ENCODE measurements around the gene MTUS2.

- TF ChIP-seq CTCF (IDR thresholded peaks at IDR 0.05 in 4 of 5, conservative IDR thresholded peaks at IDR 0.05 in 1 of 5) (no peak), POLR2A (IDR thresholded peaks at IDR 0.05) (no peak)
Measured at GRCh38 chr13:28822151-28822550, 2.0 kb downstream of the MTUS2 start.

Measured in gastrocnemius medialis (tissue), 4 donors.